Stimulated activated effector memory CD8-positive, alpha-beta T cell treated with anti-CD3 and anti-CD28 coated beads, Interleukin-12 subunit alpha, Interleukin-12 subunit beta, amount 100 ng/mL, for 72 hours (primary cell): ENCODE results near the gene ZNF729.
A peak's percentile ranks its signal among the peaks of the same experiment; 100 is the strongest.
"Not testable (repeated sequence)": the region's sequence is repeated elsewhere in the genome, so short reads cannot be mapped to it uniquely, and the experiment has no call there.

Experiments used
- ATAC-seq: fragments of 150-1000 bp; cut with Tn5 transposase; 2 replicates; pipeline ENCODE4 v1.10.0; 2021
- DNase-seq, 2 donors: peaks; one replicate each; pipeline ENCODE4 v3.0.0; 2021 to 2022; ENCODE audit warnings: low spot score in 2 of 2
- H3K27ac Mint-ChIP-seq: one replicate; pipeline ENCODE4 v1.8.0; 2022; ENCODE audit warnings: mild to moderate bottlenecking, mixed read lengths
- H3K36me3 Mint-ChIP-seq: one replicate; pipeline ENCODE4 v1.8.0; 2022; ENCODE audit warnings: mild to moderate bottlenecking, mixed read lengths
- H3K4me1 Mint-ChIP-seq: one replicate; pipeline ENCODE4 v1.8.0; 2022; ENCODE audit warnings: mixed read lengths
- H3K4me3 Mint-ChIP-seq: one replicate; pipeline ENCODE4 v1.8.0; 2022; ENCODE audit warnings: mild to moderate bottlenecking, mixed read lengths
- H3K9me3 Mint-ChIP-seq: one replicate; pipeline ENCODE4 v1.8.0; 2022; ENCODE audit warnings: mixed read lengths

ZNF729 gene

DNA sequence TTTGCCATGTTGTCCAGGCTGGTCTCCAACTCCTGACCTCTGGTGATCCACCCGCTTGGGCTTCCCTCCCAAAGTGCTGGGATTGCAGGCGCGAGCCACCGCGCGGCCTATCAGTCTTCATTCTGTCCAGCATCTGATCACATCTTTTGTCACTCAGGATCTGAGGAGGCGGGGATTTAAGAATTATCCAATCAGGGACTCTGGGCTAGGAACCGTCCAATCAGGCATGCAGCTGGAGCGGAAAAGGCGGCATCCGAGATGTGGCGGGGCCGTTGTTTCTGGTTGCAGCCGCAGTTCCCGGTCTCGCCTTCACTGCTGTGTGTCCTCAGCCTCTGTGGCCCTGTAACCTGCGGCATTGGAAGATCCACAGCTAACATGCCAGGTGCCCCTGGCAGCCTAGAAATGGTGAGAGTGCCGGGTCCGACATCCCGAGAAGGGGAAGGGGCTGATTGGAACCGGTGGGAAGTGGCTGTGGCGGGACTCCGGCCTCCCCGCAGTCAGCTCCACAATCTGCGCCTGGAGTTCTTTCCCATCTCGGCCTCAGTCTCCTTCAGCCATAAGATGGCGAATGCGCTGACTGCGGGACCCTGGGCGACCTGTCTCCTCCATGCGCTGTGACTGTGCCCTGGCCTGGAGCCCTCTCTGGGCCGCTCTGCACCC, at the start of gene ZNF729:
Gene ZNF729, plus strand, starts transcription at position 291 of the 660 bp plus-strand sequence. Its CDS starts 85 bp downstream, at position 376.
- Mint-ChIP-seq H3K9me3 (peaks cover 4% of the 10 kb centered on the region), H3K4me3 (no peak within 1 kb of the TSS), H3K27ac (no peak within 1 kb of the TSS), H3K36me3 (no peaks in the 10 kb centered on the region), H3K4me1 (no peaks in the 10 kb centered on the region)
- ATAC-seq: no peak
- no peak for DNase-seq

- ATAC-seq (no peak), DNase-seq (no peak)
- Mint-ChIP-seq H3K27ac (no peak overlapping the region), H3K4me3 (no peak overlapping the region), H3K4me1 (no peaks in the 10 kb centered on the region), H3K9me3 (peaks cover 4% of the 10 kb centered on the region), H3K36me3 (no peaks in the 10 kb centered on the region)
These were observed 29.4 kb upstream of the ZNF729 start for GRCh38 chr19:22256856-22257255.

- no peak overlapping the region for H3K27ac Mint-ChIP-seq
- no peak overlapping the region for H3K4me3 Mint-ChIP-seq
- DNase-seq: no peak
- H3K9me3 Mint-ChIP-seq: peaks cover 4% of the 10 kb centered on the region
- no peaks in the 10 kb centered on the region for H3K4me1 Mint-ChIP-seq
- no peaks in the 10 kb centered on the region for H3K36me3 Mint-ChIP-seq
- ATAC-seq: no peak
These were observed 28.9 kb upstream of the ZNF729 start for GRCh38 chr19:22257381-22257780.

- ATAC-seq (no peak), DNase-seq (no peak)
- Mint-ChIP-seq H3K36me3 (no peaks in the 10 kb centered on the region), H3K9me3 (peaks cover 4% of the 10 kb centered on the region), H3K27ac (no peak overlapping the region), H3K4me3 (no peak overlapping the region), H3K4me1 (no peaks in the 10 kb centered on the region)
These were observed 28.3 kb upstream of the ZNF729 start for GRCh38 chr19:22257916-22258315.

GRCh38 chr19:22260499-22260898, 25.7 kb upstream of the ZNF729 start:
- no peak overlapping the region for H3K4me3 Mint-ChIP-seq
- H3K9me3 Mint-ChIP-seq: peaks cover 4% of the 10 kb centered on the region
- no peak for ATAC-seq
- DNase-seq: no peak
- H3K4me1 Mint-ChIP-seq: no peaks in the 10 kb centered on the region
- no peaks in the 10 kb centered on the region for H3K36me3 Mint-ChIP-seq
- H3K27ac Mint-ChIP-seq: no peak overlapping the region

DNA sequence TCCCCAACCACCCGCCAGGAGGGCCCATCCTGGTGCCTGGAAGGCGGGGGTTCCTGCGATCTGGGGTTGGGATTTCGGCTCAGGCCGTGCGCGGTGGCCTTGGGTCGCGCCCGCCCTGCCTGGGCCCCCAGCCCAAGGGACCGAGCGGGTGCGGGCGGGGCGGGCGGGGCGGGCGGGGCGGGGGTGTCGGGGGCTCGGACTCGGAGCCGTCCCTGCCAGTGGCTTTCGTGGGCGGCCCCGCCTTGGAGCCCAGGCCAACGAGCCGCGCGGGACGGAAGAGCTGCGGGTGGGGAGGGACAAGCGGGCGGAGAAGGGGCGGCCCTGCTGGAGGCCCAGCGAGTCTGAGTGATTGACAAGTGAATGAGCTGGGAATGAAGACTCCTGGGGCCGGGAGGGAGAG, 24.6 kb upstream of the ZNF729 start:
- DNase-seq (no peak), ATAC-seq (no peak)
- no peak overlapping the region for H3K27ac Mint-ChIP-seq
- no peak overlapping the region for H3K4me3 Mint-ChIP-seq
- H3K9me3 Mint-ChIP-seq: peaks cover 4% of the 10 kb centered on the region
- H3K36me3 Mint-ChIP-seq: no peaks in the 10 kb centered on the region
- no peaks in the 10 kb centered on the region for H3K4me1 Mint-ChIP-seq

- no peak overlapping the region for H3K4me3 Mint-ChIP-seq
- H3K4me1 Mint-ChIP-seq: no peaks in the 10 kb centered on the region
- H3K36me3 Mint-ChIP-seq: no peaks in the 10 kb centered on the region
- H3K9me3 Mint-ChIP-seq: peaks cover 13% of the 10 kb centered on the region
- ATAC-seq (no peak), DNase-seq (no peak)
- no peak overlapping the region for H3K27ac Mint-ChIP-seq
These were observed 23.1 kb upstream of the ZNF729 start for GRCh38 chr19:22263121-22263520.

- not testable (repeated sequence) for ATAC-seq, H3K27ac Mint-ChIP-seq, H3K9me3 Mint-ChIP-seq, H3K4me3 Mint-ChIP-seq, H3K36me3 Mint-ChIP-seq, DNase-seq, H3K4me1 Mint-ChIP-seq
These were observed 35.3 kb downstream of the ZNF729 start for GRCh38 chr19:22321554-22321953.

GRCh38 chr19:22326219-22326618, 40.0 kb downstream of the ZNF729 start:
- Mint-ChIP-seq H3K27ac (no peak overlapping the region), H3K4me1 (no peaks in the 10 kb centered on the region), H3K9me3 (peaks cover 5% of the 10 kb centered on the region), H3K36me3 (no peaks in the 10 kb centered on the region), H3K4me3 (no peak overlapping the region)
- ATAC-seq (no peak), DNase-seq (peak in 1 of 2 donors; percentile 7)

GRCh38 chr19:22327321-22327720, 41.1 kb downstream of the ZNF729 start:
- Mint-ChIP-seq H3K4me1 (no peaks in the 10 kb centered on the region), H3K36me3 (no peaks in the 10 kb centered on the region), H3K4me3 (no peak overlapping the region), H3K9me3 (peaks cover 3% of the 10 kb centered on the region), H3K27ac (no peak overlapping the region)
- ATAC-seq: no peak
- DNase-seq: no peak

GRCh38 chr19:22331521-22331920, 45.3 kb downstream of the ZNF729 start:
- Mint-ChIP-seq H3K9me3 (peaks cover 2% of the 10 kb centered on the region), H3K27ac (no peak overlapping the region), H3K36me3 (no peaks in the 10 kb centered on the region), H3K4me3 (no peak overlapping the region), H3K4me1 (no peaks in the 10 kb centered on the region)
- ATAC-seq (no peak), DNase-seq (no peak)

- peaks cover 7% of the 10 kb centered on the region for H3K9me3 Mint-ChIP-seq
- no peak for DNase-seq
- no peak overlapping the region for H3K4me3 Mint-ChIP-seq
- H3K36me3 Mint-ChIP-seq: no peaks in the 10 kb centered on the region
- no peak overlapping the region for H3K27ac Mint-ChIP-seq
- no peak for ATAC-seq
- no peaks in the 10 kb centered on the region for H3K4me1 Mint-ChIP-seq
These were observed 46.7 kb downstream of the ZNF729 start for GRCh38 chr19:22332924-22333323.

DNA sequence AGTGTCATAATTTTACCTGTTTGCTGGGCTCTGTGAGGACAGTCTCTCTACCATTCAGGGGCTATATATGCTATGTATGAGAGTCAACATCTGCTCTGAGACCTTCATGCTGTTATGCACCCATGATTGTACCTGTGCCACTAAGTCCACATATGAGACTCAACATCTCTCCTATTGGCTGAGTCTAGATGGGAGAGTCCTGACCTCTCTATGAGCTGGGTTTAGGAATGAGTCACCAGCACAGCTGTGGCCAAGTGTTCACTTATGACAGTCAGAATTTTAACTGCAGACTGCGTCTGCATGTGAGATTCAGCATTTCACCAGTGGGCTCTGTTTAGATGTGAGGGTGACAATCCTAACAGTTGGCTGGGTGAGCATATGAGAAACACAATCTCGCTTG, 49.5 kb downstream of the ZNF729 start:
- ATAC-seq (peak; percentile 40), DNase-seq (peak in 1 of 2 donors; percentile 15)
- H3K27ac Mint-ChIP-seq: no peak overlapping the region
- H3K4me1 Mint-ChIP-seq: no peaks in the 10 kb centered on the region
- H3K36me3 Mint-ChIP-seq: no peaks in the 10 kb centered on the region
- H3K4me3 Mint-ChIP-seq: no peak overlapping the region
- H3K9me3 Mint-ChIP-seq: peaks cover 7% of the 10 kb centered on the region

GRCh38 chr19:22354665-22355064, 68.4 kb downstream of the ZNF729 start:
- no peak for ATAC-seq
- Mint-ChIP-seq H3K4me3 (no peak overlapping the region), H3K4me1 (no peaks in the 10 kb centered on the region), H3K36me3 (no peaks in the 10 kb centered on the region), H3K27ac (no peak overlapping the region), H3K9me3 (no peaks in the 10 kb centered on the region)
- no peak for DNase-seq
